Tibial artery (tissue), 4 donors: Measurements from ENCODE around the gene CAMTA1.

Experiments
- DNase-seq, 2 donors: peaks; one replicate each; pipeline ENCODE4 v3.0.0-alpha.2; 2019
- H3K27ac ChIP-seq, 2 donors: fragments of 200-600 bp; sonication (generic) in 1 of 2; 1 replicate in 1 of 2; 2 replicates in 1 of 2; pipeline ENCODE4 v1.5.1; 2018 to 2019; ENCODE audit warnings: mild to moderate bottlenecking in 1 of 2
- H3K27me3 ChIP-seq, 2 donors: fragments of 200-600 bp; sonication (generic) in 1 of 2; one replicate each; pipeline versions ENCODE4 v1.5.1 to v1.6.0; 2016 to 2019
- H3K36me3 ChIP-seq, 3 donors: fragments of 200-600 bp; sonication (generic) in 2 of 3; one replicate each; pipeline ENCODE4 v1.5.1; 2016 to 2019; ENCODE audit warnings: mild to moderate bottlenecking in 2 of 3
- H3K4me1 ChIP-seq, 4 donors: fragments of 200-600 bp; sonication (generic) in 2 of 4; 1 replicate in 3 of 4; 2 replicates in 1 of 4; pipeline ENCODE4 v1.5.1; 2016 to 2019
- H3K4me3 ChIP-seq, 2 donors: fragments of 200-600 bp; sonication (generic) in 1 of 2; 1 replicate in 1 of 2; 2 replicates in 1 of 2; pipeline ENCODE4 v1.5.1; 2018 to 2019; ENCODE audit warnings: mild to moderate bottlenecking in 2 of 2
- H3K9me3 ChIP-seq, 3 donors: fragments of 200-600 bp; sonication (generic) in 1 of 3; one replicate each; pipeline ENCODE4 v1.5.1; 2016 to 2019
- CTCF ChIP-seq, 2 experiments: fragments of 200-600 bp in 1 of 2; fragments of 450-650 bp in 1 of 2; IDR thresholded peaks; one replicate each; pipeline ENCODE4 v1.5.1; 2017 to 2019; ENCODE audit warnings: antibody characterized with exemption in 2 of 2, mild to moderate bottlenecking in 1 of 2, moderate library complexity in 1 of 2
- intact Hi-C: fragments of 100-400 bp; cut with DNase I; formaldehyde crosslinking; loops from one replicate; pipeline ENCODE4 v1.15.0; 2023; ENCODE audit warnings: low total_unique reads

CAMTA1 gene

DNA sequence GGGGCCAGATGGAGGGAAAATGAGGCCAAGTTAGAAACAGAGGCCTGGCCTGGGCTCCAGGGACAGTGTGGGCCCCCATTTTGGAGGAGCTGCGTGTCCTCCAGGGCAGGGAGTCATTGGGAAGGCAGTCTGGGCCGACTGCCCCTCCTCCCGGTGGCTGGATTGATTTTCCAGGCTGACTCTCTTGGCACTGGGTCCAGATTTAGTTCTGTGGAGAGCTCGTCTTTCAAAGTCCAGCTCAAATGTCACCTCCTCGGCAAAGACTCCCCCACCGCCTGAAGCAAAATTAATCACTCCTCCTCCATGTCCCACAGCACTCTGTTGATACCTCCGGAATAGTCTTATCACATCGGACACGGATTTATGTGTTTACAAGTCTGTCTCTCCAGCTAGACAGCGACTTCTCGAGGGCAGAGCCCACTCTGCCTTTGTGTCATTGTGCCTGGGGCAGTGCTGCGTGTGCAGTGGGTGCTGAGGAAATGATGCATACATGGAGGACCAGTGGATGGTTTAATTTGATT lies 175.1 kb downstream of the CAMTA1 start:
- Histone ChIP-seq H3K27ac (no peak overlapping the region), H3K36me3 (no peaks in the 10 kb centered on the region), H3K4me1 (peaks cover 0 to 24% (median 19%) of the 10 kb centered on the region in 4 donors), H3K27me3 (peaks cover 0 to 58% of the 10 kb centered on the region in 2 donors), H3K9me3 (no peaks in the 10 kb centered on the region), H3K4me3 (no peak overlapping the region)
- no peak for DNase-seq
- no peak for TF ChIP-seq CTCF (IDR thresholded peaks at IDR 0.05)
- intact Hi-C loops: no loop called here

DNA sequence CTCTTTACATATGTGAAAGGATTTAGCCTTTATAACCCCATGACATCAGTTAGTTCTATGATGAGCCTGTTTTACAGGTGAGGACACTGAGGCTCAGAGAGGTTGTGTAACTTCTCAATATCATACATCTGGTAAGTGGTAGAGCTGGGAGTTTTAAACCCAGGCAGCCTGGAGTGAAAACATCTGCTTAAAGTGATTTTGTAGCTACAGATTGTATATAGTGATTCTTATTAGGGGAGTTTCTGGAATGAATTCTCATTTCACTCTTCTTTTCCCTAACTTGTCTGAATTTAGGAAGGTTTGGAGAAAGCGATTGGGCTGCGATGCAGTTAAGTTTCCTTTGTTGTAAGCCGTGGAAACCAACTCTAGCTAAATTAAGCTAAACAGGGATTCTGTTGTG lies 175.6 kb downstream of the CAMTA1 start:
- no peak for TF ChIP-seq CTCF (IDR thresholded peaks at IDR 0.05)
- H3K9me3 ChIP-seq: no peaks in the 10 kb centered on the region
- H3K27me3 ChIP-seq: peaks cover 0 to 59% of the 10 kb centered on the region in 2 donors
- no peak overlapping the region for H3K4me3 ChIP-seq
- no peak for DNase-seq
- intact Hi-C loops: no loop called here
- no peak overlapping the region for H3K27ac ChIP-seq
- H3K36me3 ChIP-seq: no peaks in the 10 kb centered on the region
- peaks cover 0 to 24% (median 19%) of the 10 kb centered on the region in 4 donors for H3K4me1 ChIP-seq

- Histone ChIP-seq H3K9me3 (no peaks in the 10 kb centered on the region), H3K27me3 (peaks cover 0 to 63% of the 10 kb centered on the region in 2 donors), H3K27ac (no peak overlapping the region), H3K36me3 (no peaks in the 10 kb centered on the region), H3K4me1 (peaks cover 0 to 24% (median 19%) of the 10 kb centered on the region in 4 donors), H3K4me3 (no peak overlapping the region)
- intact Hi-C loops: no loop called here
- DNase-seq: no peak
- no peak for TF ChIP-seq CTCF (IDR thresholded peaks at IDR 0.05)
These were observed 176.0 kb downstream of the CAMTA1 start for GRCh38 chr1:6961289-6961688.

GRCh38 chr1:6961905-6962477 lies 176.7 kb downstream of the CAMTA1 start:
- H3K4me3 ChIP-seq: no peak overlapping the region
- H3K9me3 ChIP-seq: no peaks in the 10 kb centered on the region
- no peak for DNase-seq
- no peak for TF ChIP-seq CTCF (IDR thresholded peaks at IDR 0.05)
- no peaks in the 10 kb centered on the region for H3K36me3 ChIP-seq
- peaks cover 0 to 24% (median 19%) of the 10 kb centered on the region in 4 donors for H3K4me1 ChIP-seq
- H3K27ac ChIP-seq: no peak overlapping the region
- peaks cover 0 to 66% of the 10 kb centered on the region in 2 donors for H3K27me3 ChIP-seq
- intact Hi-C loops: no loop called here

DNA sequence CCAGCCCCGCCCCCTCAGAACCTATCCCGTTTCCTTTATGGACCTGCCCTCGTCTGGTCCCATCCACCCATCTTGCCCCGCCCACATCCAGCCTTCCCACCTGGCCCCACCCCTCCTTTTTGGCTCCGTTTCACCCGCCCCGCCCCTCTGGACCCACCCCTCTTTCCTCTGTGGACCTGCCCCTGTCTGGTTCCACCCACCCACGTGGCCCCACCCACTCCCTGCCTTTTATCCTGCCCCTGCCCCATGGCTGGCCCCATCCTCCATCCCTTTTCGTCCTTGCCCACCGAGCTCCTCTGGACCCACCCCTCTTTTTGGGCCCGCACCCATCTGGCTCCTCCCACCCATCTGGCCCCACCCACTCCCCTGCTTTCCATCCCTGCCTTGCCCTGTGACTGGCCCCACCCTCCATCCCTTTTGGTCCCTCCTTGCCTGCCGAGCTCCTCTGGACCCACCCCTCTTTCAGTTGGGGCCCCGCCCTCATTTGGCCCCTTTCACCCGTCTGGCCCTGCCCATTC lies 177.3 kb downstream of the CAMTA1 start:
- no peak for TF ChIP-seq CTCF (IDR thresholded peaks at IDR 0.05)
- H3K27me3 ChIP-seq: peaks cover 0 to 70% of the 10 kb centered on the region in 2 donors
- no peak overlapping the region for H3K27ac ChIP-seq
- no peak for DNase-seq
- H3K9me3 ChIP-seq: no peaks in the 10 kb centered on the region
- H3K4me3 ChIP-seq: no peak overlapping the region
- intact Hi-C loops: no loop called here
- no peaks in the 10 kb centered on the region for H3K36me3 ChIP-seq
- H3K4me1 ChIP-seq: peaks cover 0 to 24% (median 19%) of the 10 kb centered on the region in 4 donors
